A549 (cell line): ENCODE measurements around the gene WNT6. TPM values are rescaled to one million over a fixed set of nuclear protein-coding genes. Genes with fewer than 3 reads are reported as not detected.

ENCODE experiments used
- ATAC-seq, 2 experiments: fragments of 200-7000 bp in 1 of 2; fragments of >200 bp in 1 of 2; cut with Nextera tagmentation in 1 of 2; cut with Tn5 transposase in 1 of 2; 3 replicates each; pipeline versions ENCODE4 v1.8.0 to v1.9.1; 2018 to 2020; ENCODE audit warnings: mild to moderate bottlenecking in 1 of 2, moderate library complexity in 1 of 2
- CTCF ChIA-PET: fragments of 300-600 bp; sonication (Branson Sonifier 250); formaldehyde crosslinking; extraction: SDS; loops from one replicate; lab custom pipeline; 2021; ENCODE audit warnings: antibody characterized with exemption, inconsistent platforms; lab: Yijun Ruan, JAX
- POLR2A ChIA-PET: fragments of 350-600 bp; formaldehyde crosslinking; extraction: SDS; loops from one replicate; lab custom pipeline; 2021; ENCODE audit warnings: antibody characterized with exemption, inconsistent platforms; lab: Yijun Ruan, JAX
- DNase-seq, 2 experiments: peaks; one replicate each; pipeline versions ENCODE4 v3.0.0 to v3.0.0-alpha.2; 2011 to 2016; ENCODE audit warnings: low read depth in 1 of 2, low spot score in 1 of 2
- FAIRE-seq: peaks from 2 replicates; lab custom pipeline; 2011; peaks lifted over from hg19 to GRCh38; lab: Jason Lieb, UNC
- H3K27ac ChIP-seq, 2 experiments: fragments of >200 bp; sonication (Bioruptor Twin); formaldehyde crosslinking; 3 replicates each; pipeline ENCODE4 v1.5.1; 2016 to 2017
- H3K4me1 ChIP-seq: fragments of >200 bp; sonication (Bioruptor Twin); formaldehyde crosslinking; 3 replicates; pipeline ENCODE4 v1.6.1; 2016
- H3K4me2 ChIP-seq: fragments of >200 bp; sonication (Bioruptor Twin); formaldehyde crosslinking; 3 replicates; pipeline ENCODE4 v1.6.1; 2016
- H3K4me3 ChIP-seq: fragments of >200 bp; sonication (Bioruptor Twin); formaldehyde crosslinking; 3 replicates; pipeline ENCODE4 v1.5.1; 2016
- H3K9me3 ChIP-seq: fragments of >200 bp; sonication (Bioruptor Twin); formaldehyde crosslinking; 3 replicates; pipeline ENCODE4 v1.6.1; 2016
- CHD2 ChIP-seq: fragments of 150-350 bp; IDR thresholded peaks from 2 replicates; pipeline ENCODE4 v1.6.1; 2014; ENCODE audit warnings: low read length; ENCODE audit not compliant: partially characterized antibody
- EP300 ChIP-seq, 2 experiments: fragments of >200 bp; sonication (Bioruptor Twin); formaldehyde crosslinking; IDR thresholded peaks; 2 replicates in 1 of 2; 3 replicates in 1 of 2; pipeline ENCODE4 v1.6.1; 2016 to 2017
- ESRRA ChIP-seq: fragments of 150-350 bp; IDR thresholded peaks from 2 replicates; pipeline ENCODE4 v1.6.1; 2014; ENCODE audit warnings: mild to moderate bottlenecking, low read length, borderline replicate concordance
- GATA3 ChIP-seq: IDR thresholded peaks from 2 replicates; pipeline ENCODE4 v1.6.1; 2012; ENCODE audit warnings: borderline replicate concordance
- HDAC2 ChIP-seq: fragments of 200-600 bp; sonication (generic); IDR thresholded peaks from 2 replicates; pipeline ENCODE4 v1.6.1; 2016
- HMGXB4 ChIP-seq: fragments of 250-450 bp; sonication (Bioruptor Pico); IDR thresholded peaks from 2 replicates; pipeline ENCODE4 v1.5.0; 2021; ENCODE audit warnings: mild to moderate bottlenecking, moderate library complexity, borderline replicate concordance
- JUN ChIP-seq, 2 experiments: fragments of >200 bp; sonication (Bioruptor Twin); formaldehyde crosslinking; IDR thresholded peaks; 2 replicates in 1 of 2; 3 replicates in 1 of 2; pipeline ENCODE4 v1.6.1; 2016 to 2017
- JUNB ChIP-seq: fragments of >200 bp; sonication (Bioruptor Twin); formaldehyde crosslinking; IDR thresholded peaks from 2 replicates; pipeline ENCODE4 v1.6.1; 2016
- KDM5A ChIP-seq: fragments of 200-600 bp; sonication (generic); IDR thresholded peaks from 2 replicates; pipeline ENCODE4 v1.6.1; 2016; ENCODE audit warnings: antibody characterized with exemption, mild to moderate bottlenecking
- MAFK ChIP-seq: fragments of 450-650 bp; IDR thresholded peaks from 2 replicates; pipeline ENCODE4 v1.6.1; 2014; ENCODE audit not compliant: partially characterized antibody
- MAX ChIP-seq: IDR thresholded peaks from 2 replicates; pipeline ENCODE4 v1.6.1; 2012
- MYC ChIP-seq: IDR thresholded peaks from 2 replicates; pipeline ENCODE4 v1.6.1; 2012; ENCODE audit warnings: mild to moderate bottlenecking, inconsistent platforms, low read length, improper control_type of control experiment, borderline replicate concordance
- NFE2L2 ChIP-seq: fragments of 150-350 bp; conservative IDR thresholded peaks from 2 replicates; pipeline ENCODE4 v1.6.1; 2014; ENCODE audit warnings: low read length
- NPAS2 ChIP-seq: fragments of 250-450 bp; sonication (Bioruptor Pico); IDR thresholded peaks from 2 replicates; pipeline ENCODE4 v1.8.0; 2022; ENCODE audit warnings: mild to moderate bottlenecking, moderate library complexity, borderline replicate concordance
- PBX3 ChIP-seq: IDR thresholded peaks from 2 replicates; pipeline ENCODE4 v1.6.1; 2012
- PHF8 ChIP-seq: fragments of 200-600 bp; sonication (generic); IDR thresholded peaks from 2 replicates; pipeline ENCODE4 v1.6.1; 2016; ENCODE audit warnings: low read depth, mild to moderate bottlenecking, antibody characterized with exemption, moderate library complexity, borderline replicate concordance
- POLR2AphosphoS2 ChIP-seq: conservative IDR thresholded peaks from 2 replicates; pipeline ENCODE4 v1.6.1; 2012; ENCODE audit warnings: low read length, improper control_type of control experiment, inconsistent platforms
- RAD21 ChIP-seq, 2 experiments: fragments of >200 bp in 1 of 2; sonication (Bioruptor Twin) in 1 of 2; formaldehyde crosslinking in 1 of 2; IDR thresholded peaks in 1 of 2; conservative IDR thresholded peaks in 1 of 2; 2 replicates in 1 of 2; 3 replicates in 1 of 2; pipeline ENCODE4 v1.6.1; 2012 to 2018; ENCODE audit warnings: inconsistent platforms in 1 of 2
- RFX5 ChIP-seq: fragments of 450-650 bp; IDR thresholded peaks from 2 replicates; pipeline ENCODE4 v1.7.1; 2014; ENCODE audit warnings: antibody characterized with exemption, mild to moderate bottlenecking, moderate library complexity
- ZC3H11A ChIP-seq: fragments of 450-650 bp; IDR thresholded peaks from 2 replicates; pipeline ENCODE4 v1.6.1; 2014; ENCODE audit warnings: antibody characterized with exemption, mild to moderate bottlenecking
- ZSCAN20 ChIP-seq: fragments of 250-450 bp; sonication (Bioruptor Pico); IDR thresholded peaks from 2 replicates; pipeline ENCODE4 v1.8.0; 2022; ENCODE audit warnings: mild to moderate bottlenecking, moderate library complexity
- WGBS: methylation state at CpG from one replicate; pipeline ENCODE4 v1.1.6; 2017; ENCODE audit errors: missing lambda C conversion rate; 5-methylcytosine and 5-hydroxymethylcytosine counted together
- polyA plus RNA-seq, 4 experiments: library from polyadenylated mRNA; depleted of rRNA in 3 of 4; stranded (reverse); fragments of >200 nt; fragmentation: RNase III in 1 of 4; extraction: RNeasy Plus Mini Kit Qiagen cat#74134 plus additional on column Dnase treatment in 1 of 4; gene quantifications; 2 replicates in 3 of 4; 3 replicates in 1 of 4; pipeline ENCODE4 v1.2.3, GENCODE V29; 2011 to 2017
- TF ChIP-seq, protein P1 (sequence below): fragments of 200-600 bp; sonication (generic); IDR thresholded peaks from 2 replicates; pipeline ENCODE4 v1.6.1; 2016; ENCODE audit warnings: antibody characterized with exemption, mild to moderate bottlenecking, moderate library complexity
- TF ChIP-seq, protein P2 (sequence below): fragments of 150-350 bp; IDR thresholded peaks from 2 replicates; pipeline ENCODE4 v1.6.1; 2014; ENCODE audit warnings: low read depth, mild to moderate bottlenecking, low read length

WNT6 gene
- polyA plus RNA-seq, 2 of the 4 experiments (the other 2 are of a cell fraction) = 0.06 to 0.10 TPM

- Histone ChIP-seq H3K27ac (no peak overlapping the region), H3K9me3 (no peaks in the 10 kb centered on the region), H3K4me3 (no peak overlapping the region), H3K4me2 (no peak overlapping the region), H3K4me1 (peaks cover 12% of the 10 kb centered on the region; the same call in 1 of the 3 replicates)
- no peak for ATAC-seq
- DNase-seq = no peak
- ChIA-PET CTCF (interaction anchor here (0.5 to 23.0 kb wide), 37 partner anchors 9 to 481 kb away, joined by 3 to 665 read pairs (median 5); partner anchors contain the start of genes CDK5R2, WNT6 and ZFAND2B), POLR2A (no interaction called here)
- TF ChIP-seq ZSCAN20 (CRISPR knock-in tag) = no peak
- TF ChIP-seq NPAS2 (CRISPR knock-in tag) = no peak
- TF ChIP-seq EP300 (IDR thresholded peaks at IDR 0.05) = no peak
- TF ChIP-seq MYC = no peak
- TF ChIP-seq RFX5 = no peak
- no peak for TF ChIP-seq JUN (IDR thresholded peaks at IDR 0.05)
- no peak for TF ChIP-seq NFE2L2
- TF ChIP-seq JUNB = no peak
- no peak for TF ChIP-seq MAFK
- no peak for TF ChIP-seq ESRRA
- no peak for TF ChIP-seq RAD21 (conservative IDR thresholded peaks at IDR 0.05 in 1 of 2, IDR thresholded peaks at IDR 0.05 in 1 of 2)
- TF ChIP-seq PHF8 = no peak
- no peak for TF ChIP-seq HMGXB4 (CRISPR knock-in tag)
- TF ChIP-seq, all 56 proteins: peak for 0
- no peak for FAIRE-seq
- 31% methylated on average over 6 of the region's 6 CpGs for WGBS
These were observed 17.7 kb downstream of the WNT6 start for GRCh38 chr2:218877331-218877730.

GRCh38 chr2:218877891-218878290 is 18.3 kb downstream of the WNT6 start:
- ChIA-PET CTCF (interaction anchor here (1.6 to 23.0 kb wide), 10 partner anchors 9 to 152 kb away, joined by 4 to 665 read pairs (median 12); partner anchors contain the start of genes CDK5R2 and WNT6), POLR2A (no interaction called here)
- H3K4me3 ChIP-seq = no peak overlapping the region
- 67% methylated on average over 1 of the region's 5 CpGs for WGBS
- DNase-seq (no peak), ATAC-seq (no peak), FAIRE-seq (no peak)
- peaks cover 9% of the 10 kb centered on the region; the same call in 1 of the 3 replicates for H3K4me1 ChIP-seq
- H3K9me3 ChIP-seq = no peaks in the 10 kb centered on the region
- H3K4me2 ChIP-seq = no peak overlapping the region
- TF ChIP-seq HDAC2 = no peak
- TF ChIP-seq MAX = no peak
- TF ChIP-seq PBX3 = no peak
- TF ChIP-seq POLR2AphosphoS2 = no peak
- no peak for TF ChIP-seq JUNB
- TF ChIP-seq, protein P1, sequence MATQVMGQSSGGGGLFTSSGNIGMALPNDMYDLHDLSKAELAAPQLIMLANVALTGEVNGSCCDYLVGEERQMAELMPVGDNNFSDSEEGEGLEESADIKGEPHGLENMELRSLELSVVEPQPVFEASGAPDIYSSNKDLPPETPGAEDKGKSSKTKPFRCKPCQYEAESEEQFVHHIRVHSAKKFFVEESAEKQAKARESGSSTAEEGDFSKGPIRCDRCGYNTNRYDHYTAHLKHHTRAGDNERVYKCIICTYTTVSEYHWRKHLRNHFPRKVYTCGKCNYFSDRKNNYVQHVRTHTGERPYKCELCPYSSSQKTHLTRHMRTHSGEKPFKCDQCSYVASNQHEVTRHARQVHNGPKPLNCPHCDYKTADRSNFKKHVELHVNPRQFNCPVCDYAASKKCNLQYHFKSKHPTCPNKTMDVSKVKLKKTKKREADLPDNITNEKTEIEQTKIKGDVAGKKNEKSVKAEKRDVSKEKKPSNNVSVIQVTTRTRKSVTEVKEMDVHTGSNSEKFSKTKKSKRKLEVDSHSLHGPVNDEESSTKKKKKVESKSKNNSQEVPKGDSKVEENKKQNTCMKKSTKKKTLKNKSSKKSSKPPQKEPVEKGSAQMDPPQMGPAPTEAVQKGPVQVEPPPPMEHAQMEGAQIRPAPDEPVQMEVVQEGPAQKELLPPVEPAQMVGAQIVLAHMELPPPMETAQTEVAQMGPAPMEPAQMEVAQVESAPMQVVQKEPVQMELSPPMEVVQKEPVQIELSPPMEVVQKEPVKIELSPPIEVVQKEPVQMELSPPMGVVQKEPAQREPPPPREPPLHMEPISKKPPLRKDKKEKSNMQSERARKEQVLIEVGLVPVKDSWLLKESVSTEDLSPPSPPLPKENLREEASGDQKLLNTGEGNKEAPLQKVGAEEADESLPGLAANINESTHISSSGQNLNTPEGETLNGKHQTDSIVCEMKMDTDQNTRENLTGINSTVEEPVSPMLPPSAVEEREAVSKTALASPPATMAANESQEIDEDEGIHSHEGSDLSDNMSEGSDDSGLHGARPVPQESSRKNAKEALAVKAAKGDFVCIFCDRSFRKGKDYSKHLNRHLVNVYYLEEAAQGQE = no peak
- TF ChIP-seq ZC3H11A = no peak
- TF ChIP-seq RFX5 = no peak
- TF ChIP-seq CHD2 = no peak
- TF ChIP-seq GATA3 = no peak
- TF ChIP-seq, protein P2, sequence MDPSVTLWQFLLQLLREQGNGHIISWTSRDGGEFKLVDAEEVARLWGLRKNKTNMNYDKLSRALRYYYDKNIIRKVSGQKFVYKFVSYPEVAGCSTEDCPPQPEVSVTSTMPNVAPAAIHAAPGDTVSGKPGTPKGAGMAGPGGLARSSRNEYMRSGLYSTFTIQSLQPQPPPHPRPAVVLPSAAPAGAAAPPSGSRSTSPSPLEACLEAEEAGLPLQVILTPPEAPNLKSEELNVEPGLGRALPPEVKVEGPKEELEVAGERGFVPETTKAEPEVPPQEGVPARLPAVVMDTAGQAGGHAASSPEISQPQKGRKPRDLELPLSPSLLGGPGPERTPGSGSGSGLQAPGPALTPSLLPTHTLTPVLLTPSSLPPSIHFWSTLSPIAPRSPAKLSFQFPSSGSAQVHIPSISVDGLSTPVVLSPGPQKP = no peak
- TF ChIP-seq KDM5A = no peak
- no peak overlapping the region for H3K27ac ChIP-seq
